H9 (cell line): ENCODE results near the gene CCDC34. TPM values are rescaled to one million over a fixed set of nuclear protein-coding genes. Genes with fewer than 3 reads are reported as not detected.

Source experiments
- DNase-seq: peaks from one replicate; pipeline ENCODE4 v3.0.0-alpha.2; 2017
- H2AFZ ChIP-seq: one replicate; pipeline ENCODE4 v1.6.1; 2013; ENCODE audit warnings: mild to moderate bottlenecking, low read length, control low read depth, moderate library complexity
- H2AK5ac ChIP-seq: 2 replicates; pipeline ENCODE4 v1.6.1; 2013; ENCODE audit warnings: low read length, control low read depth, mixed read lengths; ENCODE audit not compliant: insufficient read length
- H2BK120ac ChIP-seq: one replicate; pipeline ENCODE4 v1.6.1; 2013; ENCODE audit warnings: low read depth, mild to moderate bottlenecking, low read length, control low read depth, inconsistent platforms; ENCODE audit not compliant: poor library complexity, severe bottlenecking
- H2BK12ac ChIP-seq: 2 replicates; pipeline ENCODE4 v1.6.1; 2013; ENCODE audit warnings: low read length, control low read depth, mixed read lengths, low read depth; ENCODE audit not compliant: insufficient read length
- H2BK15ac ChIP-seq: 2 replicates; pipeline ENCODE4 v1.6.1; 2013; ENCODE audit warnings: low read depth, low read length, control low read depth
- H2BK20ac ChIP-seq: one replicate; pipeline ENCODE4 v1.6.1; 2013; ENCODE audit warnings: low read depth, mild to moderate bottlenecking, low read length, control low read depth, inconsistent platforms; ENCODE audit not compliant: poor library complexity, severe bottlenecking
- H2BK5ac ChIP-seq: 2 replicates; pipeline ENCODE4 v1.6.1; 2013; ENCODE audit warnings: low read length, control low read depth, mixed read lengths; ENCODE audit not compliant: insufficient read length
- H3K14ac ChIP-seq: 2 replicates; pipeline ENCODE4 v1.6.1; 2013; ENCODE audit warnings: low read length, control low read depth; ENCODE audit not compliant: insufficient read depth
- H3K18ac ChIP-seq: 2 replicates; pipeline ENCODE4 v1.6.1; 2013; ENCODE audit warnings: low read depth, mild to moderate bottlenecking, mixed read lengths, low read length, control low read depth; ENCODE audit not compliant: insufficient read length
- H3K23ac ChIP-seq: 2 replicates; pipeline ENCODE4 v1.6.1; 2013; ENCODE audit warnings: low read length, control low read depth, mixed read lengths, low read depth; ENCODE audit not compliant: insufficient read length
- H3K23me2 ChIP-seq: 2 replicates; pipeline ENCODE4 v1.6.1; 2013; ENCODE audit warnings: low read depth, mild to moderate bottlenecking, mixed read lengths, low read length, control low read depth; ENCODE audit not compliant: insufficient read length, poor library complexity, severe bottlenecking
- H3K27ac ChIP-seq: 2 replicates; pipeline ENCODE4 v1.5.1; 2013; ENCODE audit warnings: low read length, control low read depth, mixed read lengths, low read depth; ENCODE audit not compliant: insufficient read length
- H3K27me3 ChIP-seq: 2 replicates; pipeline ENCODE4 v1.6.1; 2013; ENCODE audit warnings: low read length, control low read depth, inconsistent platforms; ENCODE audit not compliant: insufficient read depth
- H3K4ac ChIP-seq: 2 replicates; pipeline ENCODE4 v1.6.1; 2013; ENCODE audit warnings: low read depth, mild to moderate bottlenecking, control low read depth, inconsistent platforms, low read length, moderate library complexity
- H3K4me1 ChIP-seq: 2 replicates; pipeline ENCODE4 v1.6.1; 2013; ENCODE audit warnings: low read length, control low read depth, inconsistent platforms; ENCODE audit not compliant: insufficient read depth
- H3K4me2 ChIP-seq: 2 replicates; pipeline ENCODE4 v1.6.1; 2013; ENCODE audit warnings: low read length, control low read depth, mixed read lengths; ENCODE audit not compliant: insufficient read length, insufficient read depth
- H3K56ac ChIP-seq: 2 replicates; pipeline ENCODE4 v1.6.1; 2013; ENCODE audit warnings: low read depth, mild to moderate bottlenecking, mixed read lengths, low read length, control low read depth; ENCODE audit not compliant: insufficient read length
- H3K79me1 ChIP-seq: 2 replicates; pipeline ENCODE4 v1.6.1; 2013; ENCODE audit warnings: low read depth, mild to moderate bottlenecking, moderate library complexity, low read length, control low read depth, inconsistent platforms; ENCODE audit not compliant: insufficient read depth, poor library complexity, severe bottlenecking
- H3K79me2 ChIP-seq: 2 replicates; pipeline ENCODE4 v1.6.1; 2013; ENCODE audit warnings: low read length, control low read depth, inconsistent platforms; ENCODE audit not compliant: insufficient read depth
- H3K9ac ChIP-seq: 2 replicates; pipeline ENCODE4 v1.6.1; 2013; ENCODE audit warnings: low read length, control low read depth, mixed read lengths; ENCODE audit not compliant: insufficient read length; ENCODE audit errors: extremely low read depth
- H3K9me3 ChIP-seq: one replicate; pipeline ENCODE4 v1.6.1; 2013; ENCODE audit warnings: low read depth, low read length, inconsistent platforms; ENCODE audit not compliant: control insufficient read depth
- H3T11ph ChIP-seq: one replicate; pipeline ENCODE4 v1.6.1; 2013; ENCODE audit warnings: mild to moderate bottlenecking, low read length, control low read depth, inconsistent platforms
- H4K20me1 ChIP-seq: one replicate; pipeline ENCODE4 v1.6.1; 2013; ENCODE audit not compliant: control insufficient read depth, insufficient read length, insufficient read depth
- H4K5ac ChIP-seq: 2 replicates; pipeline ENCODE4 v1.6.1; 2013; ENCODE audit warnings: low read depth, mild to moderate bottlenecking, mixed read lengths, low read length, control low read depth; ENCODE audit not compliant: insufficient read length
- H4K8ac ChIP-seq: replicated peaks from 2 replicates; pipeline ENCODE4 v1.6.1; 2013; ENCODE audit warnings: low read length, control low read depth, mixed read lengths, low read depth; ENCODE audit not compliant: insufficient read length
- H4K91ac ChIP-seq: 2 replicates; pipeline ENCODE4 v1.6.1; 2013; ENCODE audit warnings: low read depth, mild to moderate bottlenecking, moderate library complexity, mixed read lengths, low read length, control low read depth; ENCODE audit not compliant: insufficient read length
- H3K27ac Mint-ChIP-seq, 3 experiments: 2 replicates in 2 of 3; 3 replicates in 1 of 3; pipeline ENCODE4 v1.8.0; 2020 to 2021; ENCODE audit warnings: mixed read lengths in 3 of 3, mild to moderate bottlenecking in 1 of 3, moderate library complexity in 1 of 3
- H3K27me3 Mint-ChIP-seq: 2 replicates; pipeline ENCODE4 v1.8.0; 2021; ENCODE audit warnings: low read depth, mild to moderate bottlenecking, moderate library complexity, mixed read lengths
- H3K36me3 Mint-ChIP-seq, 3 experiments: 2 replicates in 2 of 3; 3 replicates in 1 of 3; pipeline ENCODE4 v1.8.0; 2020 to 2021; ENCODE audit warnings: low read depth in 3 of 3, mixed read lengths in 3 of 3; ENCODE audit not compliant: insufficient read depth in 1 of 3
- H3K4me1 Mint-ChIP-seq, 2 experiments: 2 replicates each; pipeline ENCODE4 v1.8.0; 2020; ENCODE audit warnings: mixed read lengths in 2 of 2
- H3K4me3 Mint-ChIP-seq, 2 experiments: 2 replicates in 1 of 2; 3 replicates in 1 of 2; pipeline ENCODE4 v1.8.0; 2020 to 2021; ENCODE audit warnings: mild to moderate bottlenecking in 2 of 2, mixed read lengths in 2 of 2, moderate library complexity in 1 of 2
- H3K9me3 Mint-ChIP-seq, 2 experiments: 2 replicates in 1 of 2; 3 replicates in 1 of 2; pipeline ENCODE4 v1.8.0; 2020; ENCODE audit warnings: mild to moderate bottlenecking in 2 of 2, mixed read lengths in 2 of 2, moderate library complexity in 1 of 2
- CTCF ChIP-seq: fragments of 200-600 bp; sonication (generic); conservative IDR thresholded peaks from 3 replicates; pipeline ENCODE4 v1.8.0; 2021; ENCODE audit warnings: antibody characterized with exemption, mild to moderate bottlenecking
- WGBS: extraction: QIAGEN DNeasy Blood & Tissue Kit; methylation state at CpG from one replicate; pipeline ENCODE4 v1.1.7; 2013; ENCODE audit warnings: missing lambda C conversion rate, low lambda C conversion rate, mixed read lengths; ENCODE audit not compliant: insufficient read length; ENCODE audit errors: extremely low coverage; 5-methylcytosine and 5-hydroxymethylcytosine counted together
- total RNA-seq: library from RNA; stranded (reverse); gene quantifications from 2 replicates; pipeline ENCODE4 v1.2.1, GENCODE V29; 2021

Gene CCDC34
- total RNA-seq, 1 experiment from 2014 or later: 25.2 TPM

- Histone ChIP-seq H4K20me1 (no peaks in the 10 kb centered on the region), H2BK12ac (no peak overlapping the region), H3K9ac (no peak overlapping the region), H3K79me1 (no peaks in the 10 kb centered on the region), H3T11ph (no peak overlapping the region), H2BK20ac (no peak overlapping the region), H2BK5ac (no peak overlapping the region), H2AK5ac (no peak overlapping the region), H4K5ac (no peak overlapping the region), H2BK15ac (no peak overlapping the region), H4K8ac (no peak overlapping the region), H3K27me3 (no peaks in the 10 kb centered on the region), H3K9me3 (no peaks in the 10 kb centered on the region), H2BK120ac (no peak overlapping the region), H3K27ac (no peak overlapping the region), H3K23me2 (no peaks in the 10 kb centered on the region), H3K4ac (no peak overlapping the region), H4K91ac (no peak overlapping the region), H3K4me1 (no peaks in the 10 kb centered on the region; the same call in 1 of the 2 replicates), H3K4me2 (no peak overlapping the region), H3K18ac (no peak overlapping the region), H3K56ac (no peak overlapping the region), H3K23ac (no peak overlapping the region), H3K14ac (no peak overlapping the region), H3K79me2 (no peaks in the 10 kb centered on the region), H2AFZ (no peak overlapping the region)
- DNase-seq: no peak
- H3K9me3 Mint-ChIP-seq: peaks cover 7 to 12% of the 10 kb centered on the region in 2 experiments
- no peak overlapping the region for H3K27ac Mint-ChIP-seq
- H3K27me3 Mint-ChIP-seq: no peaks in the 10 kb centered on the region
- H3K4me3 Mint-ChIP-seq: no peak overlapping the region
- H3K4me1 Mint-ChIP-seq: peaks cover 0 to 2% of the 10 kb centered on the region in 2 experiments; a peak in 2 of 4 replicates
- H3K36me3 Mint-ChIP-seq: peaks cover 3 to 29% (median 7%) of the 10 kb centered on the region in 3 experiments; a peak in 6 of 7 replicates
- WGBS: no CpG with 5 or more reads among the region's 5 CpGs
- TF ChIP-seq CTCF: no peak
These were observed 54.0 kb downstream of the CCDC34 start for GRCh38 chr11:27309046-27309445.
